ENCODE data around the gene TMEM200A. TPM values are rescaled to one million over a fixed set of nuclear protein-coding genes. Genes with fewer than 3 reads are reported as not detected.

Gene TMEM200A
- total RNA-seq, 1 donor from 2014 or later, result not detected

- ATAC-seq, result no peak
- intact Hi-C loops (cut with DNase I), result no loop called here
- no peak for DNase-seq (ENCODE audit: missing footprints)
Measured at GRCh38 chr6:130466052-130466747, 100.4 kb downstream of the TMEM200A start.

GRCh38 chr6:130466748-130467061, 100.9 kb downstream of the TMEM200A start:
- intact Hi-C loops (cut with DNase I), result no loop called here
- DNase-seq (ENCODE audit: missing footprints), result no peak
- ATAC-seq, result no peak

- DNase-seq (ENCODE audit: missing footprints), result no peak
- intact Hi-C loops (cut with DNase I), result no loop called here
- no peak for ATAC-seq
Measured at GRCh38 chr6:130467146-130468050, 101.6 kb downstream of the TMEM200A start.

- intact Hi-C loops (cut with DNase I), result no loop called here
Measured at GRCh38 chr6:130470766-130471165, 104.9 kb downstream of the TMEM200A start.

GRCh38 chr6:130473886-130474285, 108.1 kb downstream of the TMEM200A start:
- intact Hi-C loops (cut with DNase I), result no loop called here
- DNase-seq (ENCODE audit: missing footprints), result no peak
- ATAC-seq, result no peak

More at GRCh38 chr6:130470766-130471165, 104.9 kb downstream of the TMEM200A start:
- no peak for ATAC-seq
- DNase-seq (ENCODE audit: missing footprints), result no peak

GRCh38 chr6:130482645-130483390, 117.0 kb downstream of the TMEM200A start:
- ATAC-seq (no peak), DNase-seq (ENCODE audit: missing footprints) (no peak)
- intact Hi-C loops (cut with DNase I), result no loop called here

- ATAC-seq (no peak), DNase-seq (ENCODE audit: missing footprints) (no peak)
- intact Hi-C loops (cut with DNase I), result no loop called here
Measured at GRCh38 chr6:130485870-130486269, 120.1 kb downstream of the TMEM200A start.

- DNase-seq (ENCODE audit: missing footprints), result no peak
- no peak for ATAC-seq
- intact Hi-C loops (cut with DNase I), result no loop called here
Measured at GRCh38 chr6:130486417-130486816, 120.6 kb downstream of the TMEM200A start.

- ATAC-seq (no peak), DNase-seq (ENCODE audit: missing footprints) (no peak)
- intact Hi-C loops (cut with DNase I), result no loop called here
Measured at GRCh38 chr6:130489514-130489913, 123.7 kb downstream of the TMEM200A start.

Other genes starting within 250 kb of the TMEM200A start
- gene SAMD3, start 143.1 kb upstream of the TMEM200A start, total RNA-seq, result 0.95 TPM

Measured in Right ventricle myocardium inferior (tissue), 1 donor.